COLO668 (cell line): ENCODE data around the gene SYNE1.
A peak's percentile ranks its signal among the peaks of the same experiment; 100 is the strongest.

Source experiments
- DNase-seq: peaks from one replicate; lab custom pipeline; 2025; ENCODE audit not compliant: unreplicated experiment; lab: John Stamatoyannopoulos, UW

Gene SYNE1

GRCh38 chr6:152195896-152196295 is 441.3 kb downstream of the SYNE1 start:
- no peak for DNase-seq

GRCh38 chr6:152189736-152190135 is 447.4 kb downstream of the SYNE1 start:
- DNase-seq = no peak

DNA sequence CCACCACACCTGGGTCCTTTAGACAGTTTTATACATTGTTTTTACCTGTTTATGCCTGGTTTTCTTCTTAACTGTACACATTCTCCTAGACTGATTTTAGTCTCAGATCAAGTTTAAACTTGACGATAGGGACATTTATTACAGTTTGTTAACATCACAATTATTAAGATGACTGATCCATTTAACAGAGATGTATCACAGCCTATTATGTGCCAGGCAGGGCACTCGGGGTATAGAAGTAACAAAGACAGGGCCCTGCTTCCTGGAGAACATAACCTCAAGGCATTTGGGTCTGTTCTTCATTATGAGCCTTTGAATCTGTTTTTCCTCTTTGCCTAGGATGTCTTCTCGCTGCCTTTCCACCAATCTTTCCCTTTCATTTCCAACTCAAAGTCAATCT is 449.2 kb downstream of the SYNE1 start:
- DNase-seq = no peak

- DNase-seq = no peak
Measured at GRCh38 chr6:152186840-152187239, 450.3 kb downstream of the SYNE1 start.

GRCh38 chr6:152184917-152185574 is 452.1 kb downstream of the SYNE1 start:
- DNase-seq = no peak

GRCh38 chr6:152184573-152184916 is 452.6 kb downstream of the SYNE1 start:
- DNase-seq = no peak

DNA sequence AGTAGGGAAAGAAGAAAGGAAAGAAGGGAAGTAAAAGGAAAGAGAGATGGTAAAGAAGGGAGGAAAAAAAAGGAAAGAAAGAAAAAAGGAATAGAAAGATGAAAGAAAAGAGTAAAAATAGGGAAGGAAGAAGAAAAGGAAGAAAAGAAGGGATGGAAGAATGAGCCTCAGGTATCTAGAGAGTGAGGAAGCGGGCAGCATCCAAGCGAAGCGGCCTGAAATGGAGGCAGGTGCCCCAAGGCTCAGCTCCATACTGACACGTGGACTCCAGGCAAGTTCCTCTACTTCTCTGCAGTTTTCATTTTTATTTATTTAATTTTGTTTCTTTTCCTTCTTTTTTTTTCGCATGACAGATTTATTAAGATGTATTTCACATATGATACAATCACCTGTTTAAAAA is 456.6 kb downstream of the SYNE1 start:
- no peak for DNase-seq

DNA sequence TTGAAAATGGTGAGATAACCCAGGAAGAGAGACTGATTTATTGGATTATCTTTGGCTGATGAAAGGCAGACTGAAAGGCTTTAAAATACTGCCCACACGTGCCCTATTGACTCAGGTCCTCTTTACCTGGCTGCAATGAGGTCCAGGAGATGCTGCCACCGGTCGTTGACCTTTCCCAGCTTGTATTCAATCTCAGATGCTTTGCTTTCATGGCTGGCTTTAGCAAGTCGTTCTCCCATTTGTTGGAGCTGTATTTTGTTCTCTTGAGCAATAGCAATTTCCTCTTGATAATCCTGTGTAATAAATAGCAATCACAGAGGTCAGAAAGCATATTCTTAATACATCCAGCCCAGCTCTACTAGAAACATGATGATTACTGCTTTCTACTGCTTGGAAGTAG is 460.9 kb downstream of the SYNE1 start:
- no peak for DNase-seq

GRCh38 chr6:152173957-152174356 is 463.2 kb downstream of the SYNE1 start:
- DNase-seq = no peak

DNA sequence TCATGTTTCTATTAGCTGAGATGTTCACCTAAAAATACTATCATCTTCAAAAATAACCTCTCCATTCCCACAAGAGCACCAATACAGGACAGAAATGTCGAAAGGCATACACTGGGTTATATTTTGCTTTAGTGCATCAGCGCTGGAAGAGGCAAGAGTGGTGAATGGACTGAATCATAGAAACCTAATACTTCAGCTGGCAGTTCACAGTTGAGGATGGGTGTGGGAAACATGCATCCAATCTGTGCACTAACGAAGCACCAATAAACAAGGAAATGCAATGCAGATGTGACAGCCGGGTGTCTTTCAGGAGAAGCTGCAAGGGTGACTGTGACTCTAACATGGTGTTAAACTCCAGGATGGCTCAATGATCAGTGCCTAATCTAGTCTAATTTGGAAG is 463.8 kb downstream of the SYNE1 start:
- no peak for DNase-seq

DNA sequence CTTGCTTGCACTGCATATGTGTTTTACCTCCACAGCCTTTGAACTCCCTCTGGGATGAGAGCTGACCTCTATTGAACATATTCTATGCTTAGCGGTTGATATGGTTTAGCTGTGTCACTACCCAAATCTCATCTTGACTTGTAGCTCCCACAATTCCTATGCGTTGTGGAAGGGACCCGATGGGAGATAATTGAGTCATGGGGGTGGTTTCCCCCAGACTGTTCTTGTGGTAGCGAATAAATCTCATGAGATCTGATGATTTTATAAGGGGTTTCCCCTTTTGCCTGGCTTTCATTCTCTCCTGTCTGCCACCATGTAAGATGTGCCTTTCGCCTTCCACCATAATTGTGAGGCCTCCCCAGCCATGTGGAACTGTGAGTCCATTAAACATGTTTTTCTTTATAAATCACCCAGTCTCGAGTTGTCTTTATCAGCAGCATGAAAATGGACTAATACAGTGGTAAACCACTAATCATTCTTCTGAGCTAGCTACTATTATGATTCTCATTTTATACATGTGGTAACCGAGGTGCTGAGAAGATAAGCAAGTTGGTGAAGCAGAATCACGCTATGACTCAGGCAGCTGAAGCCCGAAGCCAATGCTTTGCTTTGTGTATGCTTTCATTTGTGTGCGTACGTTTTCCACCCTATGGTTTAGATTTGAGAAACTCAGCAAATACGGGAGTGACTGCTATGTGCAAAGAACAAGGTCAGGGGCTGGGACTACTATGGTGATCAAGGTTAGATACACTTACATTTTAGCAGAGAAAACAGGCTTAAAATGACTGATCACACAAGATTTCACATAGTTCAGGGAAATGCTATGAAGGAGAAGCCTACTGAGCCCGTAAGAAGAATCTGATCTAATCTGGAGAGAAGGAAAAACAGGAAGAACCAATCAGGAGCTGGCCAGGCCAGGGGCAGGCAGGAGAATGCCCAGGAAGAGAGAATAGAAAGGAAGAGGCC is 466.2 kb downstream of the SYNE1 start:
- DNase-seq = no peak

DNA sequence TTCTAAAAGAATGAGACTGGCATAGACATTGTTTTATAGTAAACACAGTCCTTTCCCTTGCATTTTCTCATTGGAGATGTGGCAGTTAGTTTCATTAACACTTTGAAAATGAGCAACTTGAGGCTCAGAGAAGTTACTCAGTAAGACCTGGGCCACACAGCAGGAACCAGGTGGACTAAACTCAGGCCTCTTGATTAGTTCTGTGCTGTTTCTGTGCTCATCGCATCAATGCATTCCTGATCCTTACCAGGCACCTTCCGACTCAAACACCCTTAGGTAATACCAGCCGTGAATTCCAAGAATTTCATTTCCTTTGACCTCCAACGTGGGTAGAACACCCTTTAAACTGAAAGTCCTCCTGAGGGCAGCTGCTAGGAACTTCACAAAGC is 466.9 kb downstream of the SYNE1 start:
- no peak for DNase-seq

DNA sequence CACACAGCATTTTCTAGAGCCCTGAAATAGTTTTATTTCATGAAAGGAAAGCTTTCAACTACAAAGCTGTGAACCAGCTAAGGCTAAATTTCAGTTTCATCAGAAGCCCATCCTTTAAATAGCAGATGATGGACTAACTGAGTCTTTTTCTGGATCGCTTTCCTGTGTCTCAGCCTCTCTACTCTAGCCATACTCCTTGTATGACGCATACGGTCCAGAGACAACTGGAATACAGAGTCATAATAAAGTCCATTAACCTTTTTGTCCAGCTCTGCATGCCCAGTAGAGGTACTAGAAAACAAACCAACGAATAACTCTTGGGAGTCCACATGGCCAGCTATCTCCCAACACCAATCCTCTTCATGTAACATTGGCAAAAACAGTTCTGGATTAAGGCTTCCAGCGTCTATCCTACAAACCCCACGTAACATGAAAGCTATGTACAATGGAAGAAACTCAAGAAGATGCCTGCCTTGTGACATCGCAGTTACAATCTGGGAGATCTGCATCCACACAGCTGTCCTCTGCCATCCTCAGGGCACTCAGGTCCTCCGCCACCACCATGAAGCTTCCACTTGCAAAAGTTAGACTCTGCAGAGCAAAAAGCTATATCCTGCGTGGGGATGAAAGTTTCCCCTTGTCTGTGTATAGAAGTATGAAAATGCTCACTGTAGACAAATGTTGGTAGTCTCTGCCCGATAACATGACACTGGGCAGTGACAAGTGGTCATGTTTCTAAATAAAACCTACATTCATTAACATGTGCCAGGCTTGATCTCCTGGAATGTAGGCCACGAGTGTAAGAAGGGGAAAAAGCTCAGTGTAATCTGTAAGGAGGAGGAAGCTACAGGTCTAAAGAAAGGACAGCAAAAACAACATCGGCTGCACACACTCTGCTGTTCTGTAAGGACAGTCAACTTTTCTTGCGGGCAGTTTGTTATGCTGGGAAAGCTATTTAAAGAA is 469.2 kb downstream of the SYNE1 start:
- DNase-seq = no peak

GRCh38 chr6:152166897-152167296 is 470.3 kb downstream of the SYNE1 start:
- DNase-seq = no peak

GRCh38 chr6:152166497-152166896 is 470.7 kb downstream of the SYNE1 start:
- DNase-seq = no peak

DNA sequence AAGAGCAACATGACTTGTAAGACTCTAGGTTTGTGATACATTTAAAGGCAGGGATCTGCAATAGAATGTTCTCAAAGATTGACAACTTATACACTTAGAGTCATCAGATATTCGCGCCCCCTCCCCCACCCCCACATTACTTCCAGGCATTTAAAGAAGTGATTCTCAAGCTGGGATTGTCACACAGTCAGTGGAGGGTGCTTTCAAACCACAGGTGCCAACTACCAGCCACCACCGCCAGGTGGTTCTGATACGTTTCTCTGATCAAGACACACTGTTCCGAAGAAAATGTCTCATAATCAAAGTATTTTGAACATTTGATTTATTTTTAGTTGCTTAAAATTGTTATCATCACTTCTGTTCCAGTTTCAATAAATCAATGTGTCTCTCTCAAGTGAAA is 472.2 kb downstream of the SYNE1 start:
- DNase-seq = no peak

DNA sequence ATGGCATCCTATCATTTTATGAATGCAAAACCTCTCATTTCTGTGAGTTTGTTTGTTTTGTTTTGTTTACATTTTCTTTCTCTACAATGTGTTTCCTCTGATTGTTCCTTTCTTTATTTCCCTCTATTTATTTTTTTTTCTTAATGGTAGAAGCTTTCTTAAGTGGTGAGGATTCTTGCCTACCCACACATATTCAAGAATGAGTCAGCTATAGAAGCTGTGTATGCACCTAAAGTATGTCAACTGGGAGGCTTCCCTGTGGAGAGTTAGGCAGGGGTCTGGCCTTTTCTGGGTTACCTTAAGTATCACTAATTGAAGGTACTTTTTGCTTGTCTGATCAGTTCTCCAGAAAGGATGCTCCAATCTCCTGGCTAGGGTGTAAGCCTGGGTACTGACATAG is 475.7 kb downstream of the SYNE1 start:
- DNase-seq = no peak

DNA sequence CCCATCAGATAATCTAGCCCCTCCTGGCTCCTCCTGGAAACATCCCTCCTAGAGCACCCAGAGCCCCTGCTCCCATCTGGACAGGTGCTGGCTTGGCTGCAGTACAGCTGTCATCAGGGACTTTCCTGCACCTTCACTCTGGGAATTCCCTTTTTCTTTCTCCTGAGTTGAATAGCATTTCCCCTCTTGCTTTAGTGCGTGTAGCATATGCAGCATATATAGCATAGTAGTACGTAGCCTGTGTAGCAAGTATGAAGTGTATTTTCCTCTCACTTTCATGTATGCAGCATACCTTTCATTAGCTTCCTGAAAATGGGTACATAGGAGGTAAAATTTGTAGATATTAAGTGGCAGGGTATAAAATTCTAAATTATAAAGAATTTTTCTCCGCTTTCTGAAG is 476.8 kb downstream of the SYNE1 start:
- peak; percentile 5 for DNase-seq

DNA sequence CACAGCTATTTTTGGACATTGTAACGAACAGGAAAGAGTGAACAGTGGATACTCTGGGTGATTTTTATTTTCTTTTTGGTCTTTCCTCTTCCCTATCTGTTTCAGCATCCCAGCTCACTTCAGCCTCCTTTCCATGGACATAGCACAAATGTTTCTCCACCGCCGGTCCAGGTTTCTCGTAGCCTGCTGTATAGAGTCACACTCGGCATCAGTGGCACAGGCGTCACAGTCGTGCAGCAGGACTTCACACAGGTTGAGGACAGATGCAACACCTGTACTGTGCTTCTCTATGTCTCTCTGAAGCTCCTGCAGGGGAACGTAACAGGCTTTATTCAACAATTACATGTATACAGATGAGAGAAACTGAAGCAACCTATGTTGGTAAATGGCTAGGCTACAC is 481.4 kb downstream of the SYNE1 start:
- DNase-seq = no peak

- DNase-seq = no peak
Measured at GRCh38 chr6:152154559-152155356, 482.4 kb downstream of the SYNE1 start.

- DNase-seq = no peak
Measured at GRCh38 chr6:152151920-152152319, 485.2 kb downstream of the SYNE1 start.
